ENCODE data around the gene IFNLR1.

DNA sequence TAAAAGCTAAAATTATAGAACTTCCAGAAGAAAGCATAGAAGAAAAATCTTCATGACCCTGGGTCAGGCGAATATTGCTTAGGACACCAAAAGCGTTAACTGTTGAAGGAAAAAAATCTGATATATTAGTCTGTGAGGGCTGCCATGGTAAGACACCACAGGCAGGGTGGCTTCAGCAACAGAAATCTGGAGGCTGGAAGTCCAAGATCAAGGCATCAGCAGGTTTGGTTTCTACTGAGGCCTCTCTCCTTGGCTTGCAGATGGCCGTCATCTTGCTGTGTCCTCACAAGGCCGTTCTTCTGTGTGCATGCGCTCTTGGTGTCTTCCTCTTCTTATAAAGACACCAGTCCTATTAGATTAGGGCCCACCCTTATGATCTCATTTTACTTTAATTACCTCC lies 14.5 kb downstream of the IFNLR1 start:
- TF ChIP-seq ZFP30 (CRISPR knock-in tag; IDR thresholded peaks at IDR 0.05): no peak
- TF ChIP-seq, protein P1, sequence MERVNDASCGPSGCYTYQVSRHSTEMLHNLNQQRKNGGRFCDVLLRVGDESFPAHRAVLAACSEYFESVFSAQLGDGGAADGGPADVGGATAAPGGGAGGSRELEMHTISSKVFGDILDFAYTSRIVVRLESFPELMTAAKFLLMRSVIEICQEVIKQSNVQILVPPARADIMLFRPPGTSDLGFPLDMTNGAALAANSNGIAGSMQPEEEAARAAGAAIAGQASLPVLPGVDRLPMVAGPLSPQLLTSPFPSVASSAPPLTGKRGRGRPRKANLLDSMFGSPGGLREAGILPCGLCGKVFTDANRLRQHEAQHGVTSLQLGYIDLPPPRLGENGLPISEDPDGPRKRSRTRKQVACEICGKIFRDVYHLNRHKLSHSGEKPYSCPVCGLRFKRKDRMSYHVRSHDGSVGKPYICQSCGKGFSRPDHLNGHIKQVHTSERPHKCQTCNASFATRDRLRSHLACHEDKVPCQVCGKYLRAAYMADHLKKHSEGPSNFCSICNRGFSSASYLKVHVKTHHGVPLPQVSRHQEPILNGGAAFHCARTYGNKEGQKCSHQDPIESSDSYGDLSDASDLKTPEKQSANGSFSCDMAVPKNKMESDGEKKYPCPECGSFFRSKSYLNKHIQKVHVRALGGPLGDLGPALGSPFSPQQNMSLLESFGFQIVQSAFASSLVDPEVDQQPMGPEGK (CRISPR knock-in tag; IDR thresholded peaks at IDR 0.05; ENCODE audit: borderline replicate concordance): no peak

All from SK-N-SH treated with all-trans-retinoic acid at 6 μM for 48 hours (cell line).